ENCODE data around the gene PTPRN2. TPM values are rescaled to one million over a fixed set of nuclear protein-coding genes. Genes with fewer than 3 reads are reported as not detected.
A peak's percentile ranks its signal among the peaks of the same experiment; 100 is the strongest.

PTPRN2 gene
- total RNA-seq, 2 donors from 2014 or later: 0.35 to 0.61 TPM

- Mint-ChIP-seq H3K9me3 (no peaks in the 10 kb centered on the region), H3K36me3 (peaks cover 0 to 5% of the 10 kb centered on the region in 2 donors), H3K27ac (no peak overlapping the region)
- ATAC-seq: no peak
- DNase-seq (ENCODE audit: low spot score in 2 of 2): no peak
These were observed 19.2 kb upstream of the PTPRN2 start for GRCh38 chr7:158606671-158607424.

GRCh38 chr7:158606129-158606528 lies 18.5 kb upstream of the PTPRN2 start:
- H3K9me3 Mint-ChIP-seq: no peaks in the 10 kb centered on the region
- no peaks in the 10 kb centered on the region for H3K36me3 Mint-ChIP-seq
- no peak for DNase-seq (ENCODE audit: low spot score in 2 of 2)
- no peak for ATAC-seq
- H3K27ac Mint-ChIP-seq: peak overlapping the region in 1 of 2 donors; percentile 14

DNA sequence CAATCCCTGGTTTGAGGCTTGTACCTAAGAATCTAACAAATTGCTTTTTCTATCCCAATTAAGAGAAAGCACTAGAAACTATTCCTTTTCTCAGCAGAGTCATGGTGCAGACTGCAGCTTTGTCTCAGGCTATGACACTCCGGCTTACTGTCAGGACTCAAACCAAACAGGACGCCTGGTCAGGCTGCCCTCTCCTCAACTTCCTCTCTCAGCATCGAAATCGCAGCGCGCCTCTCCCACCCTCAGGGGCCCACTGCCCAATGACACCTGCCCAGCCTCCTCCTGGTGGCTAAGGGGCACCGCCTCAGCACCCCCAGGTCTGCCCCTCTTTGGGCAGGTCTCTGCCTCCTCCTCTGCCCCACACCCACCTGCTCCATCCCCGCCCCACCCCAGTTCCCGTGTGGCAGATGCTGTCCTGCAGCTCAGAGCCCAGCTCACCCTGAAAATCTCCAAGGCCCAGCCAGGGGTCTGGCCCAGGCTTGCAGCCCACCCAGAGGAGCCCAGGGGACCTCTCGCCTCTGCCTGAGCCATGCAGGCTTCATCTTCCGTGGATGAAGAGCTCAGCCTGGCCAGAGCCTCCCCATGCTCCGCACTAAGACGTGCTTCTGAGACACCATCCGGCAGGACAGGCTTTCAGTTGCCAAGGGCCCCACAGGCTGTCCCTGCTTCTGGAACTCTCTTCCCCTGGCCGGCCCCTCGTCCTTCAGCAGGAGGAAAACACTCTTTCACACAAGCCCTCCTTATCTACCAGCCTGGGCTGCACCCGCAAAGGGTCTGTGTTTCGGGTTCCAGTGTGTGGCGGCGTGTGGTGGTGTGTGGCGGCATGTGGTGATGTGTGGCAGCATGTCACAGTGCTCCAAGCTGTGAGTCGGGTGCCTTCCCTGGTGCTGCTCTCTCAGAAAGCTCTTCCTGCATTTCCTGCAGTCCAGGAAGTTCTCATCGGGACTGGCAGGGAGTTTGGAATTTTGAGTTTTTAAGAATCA lies 16.4 kb upstream of the PTPRN2 start:
- Mint-ChIP-seq H3K27ac (peak overlapping the region in 1 of 2 donors; percentile 60), H3K36me3 (no peaks in the 10 kb centered on the region), H3K9me3 (no peaks in the 10 kb centered on the region)
- ATAC-seq: peak in 1 of 2 donors; percentile 18
- DNase-seq (ENCODE audit: low spot score in 2 of 2): no peak

DNA sequence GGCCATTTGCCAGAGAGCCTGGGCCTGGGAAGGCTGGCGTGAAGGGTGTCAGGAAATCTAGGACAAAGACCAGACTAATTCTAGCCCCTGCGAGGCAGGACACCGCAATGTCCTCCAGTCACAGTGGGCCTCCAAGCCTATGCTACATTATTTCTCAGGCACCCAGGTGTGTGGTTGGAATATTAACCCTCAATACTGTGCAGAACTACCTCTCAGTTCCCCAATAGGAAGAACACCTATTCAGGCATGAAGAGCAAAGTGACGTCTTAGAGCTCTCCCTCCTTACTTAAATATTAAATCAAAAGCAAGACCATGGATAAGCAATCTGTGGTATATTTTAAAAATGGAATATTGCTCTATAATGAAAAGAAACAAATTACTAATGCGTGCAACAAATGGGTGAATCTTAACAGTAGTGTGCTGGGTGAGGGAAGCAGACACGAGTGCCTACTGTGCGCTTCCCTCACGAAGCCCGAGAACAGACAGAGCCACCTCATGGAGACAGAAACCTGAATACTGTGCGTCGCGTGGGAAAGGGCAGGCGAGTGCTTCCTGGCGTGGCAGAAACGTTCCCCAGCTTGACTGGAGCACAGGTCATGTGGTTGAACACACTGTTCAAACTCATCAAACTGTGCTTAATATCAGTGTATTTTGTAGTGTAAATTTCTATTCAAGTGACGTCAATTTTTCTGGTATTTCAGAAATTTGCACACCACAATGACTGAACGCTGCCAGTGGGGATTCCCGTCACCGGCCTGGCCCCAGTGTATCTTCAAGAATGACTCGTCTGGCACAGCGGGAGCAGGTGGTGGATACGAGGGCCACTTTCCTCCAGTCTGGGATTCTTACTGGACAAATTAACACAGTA lies 15.5 kb upstream of the PTPRN2 start:
- Mint-ChIP-seq H3K27ac (peak overlapping the region in 1 of 2 donors; percentile 79), H3K9me3 (no peaks in the 10 kb centered on the region), H3K36me3 (no peaks in the 10 kb centered on the region)
- peak in 1 of 2 donors; percentile 36 for ATAC-seq
- DNase-seq (ENCODE audit: low spot score in 2 of 2): no peak

- no peak for ATAC-seq
- no peak overlapping the region for H3K27ac Mint-ChIP-seq
These were observed 14.4 kb upstream of the PTPRN2 start for GRCh38 chr7:158602041-158602440.

DNA sequence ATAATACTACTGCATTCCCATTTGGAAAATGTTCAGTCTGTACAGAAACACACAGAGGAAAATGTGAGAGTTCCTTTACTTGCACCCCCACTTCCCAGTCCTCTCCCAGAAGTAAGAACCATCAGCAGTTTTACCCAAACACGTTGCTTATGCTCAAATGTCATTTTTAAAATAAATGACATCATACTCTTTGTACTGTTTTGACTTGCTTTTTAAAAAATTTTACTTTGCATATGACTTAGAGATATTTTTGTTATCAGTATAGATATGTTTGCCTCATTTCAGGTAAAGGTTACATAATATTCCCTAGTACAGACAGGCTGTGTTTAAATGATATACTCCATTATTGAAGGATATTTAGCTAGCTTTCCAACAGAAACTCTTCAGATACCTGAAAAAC lies 13.5 kb upstream of the PTPRN2 start:
- no peak overlapping the region for H3K27ac Mint-ChIP-seq
- ATAC-seq: no peak
- H3K9me3 Mint-ChIP-seq: no peaks in the 10 kb centered on the region
- DNase-seq (ENCODE audit: low spot score in 2 of 2): no peak
- H3K36me3 Mint-ChIP-seq: no peaks in the 10 kb centered on the region

More at GRCh38 chr7:158602041-158602440, 14.4 kb upstream of the PTPRN2 start:
- DNase-seq (ENCODE audit: low spot score in 2 of 2): no peak
- no peaks in the 10 kb centered on the region for H3K36me3 Mint-ChIP-seq
- no peaks in the 10 kb centered on the region for H3K9me3 Mint-ChIP-seq

DNA sequence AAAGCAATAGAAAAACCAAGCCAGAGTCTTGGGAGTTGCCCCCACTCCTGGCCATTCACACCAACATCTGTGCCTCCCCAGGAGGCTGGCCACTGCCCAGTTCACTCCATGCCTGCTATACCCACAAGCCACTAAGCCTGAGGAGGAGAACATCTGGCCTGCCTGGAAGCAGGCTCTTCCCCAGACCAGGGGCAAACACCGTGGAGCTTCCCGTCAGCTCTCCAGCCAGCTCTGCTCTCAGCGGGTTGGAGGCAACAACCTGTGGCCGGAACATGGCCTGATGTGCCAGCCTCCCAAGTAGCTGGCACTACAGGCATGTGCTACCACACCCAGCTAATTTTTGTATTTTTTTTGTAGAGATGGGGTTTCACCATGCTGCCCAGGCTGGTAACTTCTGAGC lies 9.1 kb upstream of the PTPRN2 start:
- peaks cover 5% of the 10 kb centered on the region in 2 donors for H3K9me3 Mint-ChIP-seq
- DNase-seq (ENCODE audit: low spot score in 2 of 2) (no peak), ATAC-seq (no peak)
- H3K36me3 Mint-ChIP-seq: peaks cover 0 to 5% of the 10 kb centered on the region in 2 donors
- H3K27ac Mint-ChIP-seq: no peak overlapping the region

DNA sequence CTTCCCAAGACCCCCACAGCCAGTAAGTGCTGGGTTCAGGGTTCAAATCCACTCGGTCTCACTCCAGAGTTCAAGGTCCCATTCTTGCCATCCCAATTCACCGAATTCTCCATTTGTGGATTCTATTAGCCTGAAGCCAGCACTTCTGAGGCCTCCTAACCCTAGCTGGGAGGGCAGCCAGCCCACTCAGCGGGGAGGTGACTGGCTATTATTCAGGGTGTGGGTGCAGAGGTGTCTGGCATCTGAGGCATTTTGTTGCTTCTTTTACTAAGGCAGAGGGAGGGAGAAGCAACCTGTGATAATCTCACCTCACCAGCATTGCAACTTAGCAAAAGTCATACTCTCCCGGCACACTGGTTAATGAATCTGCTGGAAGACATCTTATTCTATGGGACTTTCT lies 8.7 kb upstream of the PTPRN2 start:
- ATAC-seq: no peak
- H3K36me3 Mint-ChIP-seq: peaks cover 0 to 5% of the 10 kb centered on the region in 2 donors
- no peak overlapping the region for H3K27ac Mint-ChIP-seq
- no peak for DNase-seq (ENCODE audit: low spot score in 2 of 2)
- peaks cover 5% of the 10 kb centered on the region in 2 donors for H3K9me3 Mint-ChIP-seq

DNA sequence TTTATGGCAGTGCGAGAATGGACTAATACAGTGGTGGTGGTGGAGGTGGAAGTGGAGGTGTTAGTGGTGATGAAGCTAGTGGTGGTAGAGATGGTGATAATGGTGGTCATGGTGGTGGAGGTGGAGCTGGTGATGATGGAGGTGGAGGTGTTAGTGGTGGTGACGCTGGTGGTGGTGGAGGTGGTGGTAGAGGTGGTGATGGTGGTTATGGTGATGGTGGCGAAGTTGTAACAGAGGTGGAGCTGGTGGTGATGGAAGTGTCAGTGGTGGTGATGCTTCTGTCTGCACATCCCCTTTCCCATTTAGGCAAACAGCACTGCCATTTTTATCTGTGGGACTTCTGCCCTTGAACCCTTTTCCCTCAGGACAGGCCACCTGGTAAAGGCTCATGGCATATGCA lies 7.4 kb upstream of the PTPRN2 start:
- DNase-seq (ENCODE audit: low spot score in 2 of 2) (no peak), ATAC-seq (peak; percentile 51 to 63)
- H3K27ac Mint-ChIP-seq: no peak overlapping the region
- H3K9me3 Mint-ChIP-seq: peaks cover 5% of the 10 kb centered on the region in 2 donors
- H3K36me3 Mint-ChIP-seq: peaks cover 0 to 5% of the 10 kb centered on the region in 2 donors

- Mint-ChIP-seq H3K36me3 (peaks cover 5 to 6% of the 10 kb centered on the region in 2 donors), H3K27ac (no peak overlapping the region), H3K9me3 (peaks cover 5% of the 10 kb centered on the region in 2 donors)
- no peak for DNase-seq (ENCODE audit: low spot score in 2 of 2)
- ATAC-seq: no peak
These were observed 4.9 kb upstream of the PTPRN2 start for GRCh38 chr7:158592541-158592940.

- Mint-ChIP-seq H3K36me3 (peaks cover 5 to 6% of the 10 kb centered on the region in 2 donors), H3K9me3 (peaks cover 5% of the 10 kb centered on the region in 2 donors), H3K27ac (no peak overlapping the region)
- ATAC-seq (no peak), DNase-seq (ENCODE audit: low spot score in 2 of 2) (no peak)
These were observed 4.3 kb upstream of the PTPRN2 start for GRCh38 chr7:158591944-158592343.

DNA sequence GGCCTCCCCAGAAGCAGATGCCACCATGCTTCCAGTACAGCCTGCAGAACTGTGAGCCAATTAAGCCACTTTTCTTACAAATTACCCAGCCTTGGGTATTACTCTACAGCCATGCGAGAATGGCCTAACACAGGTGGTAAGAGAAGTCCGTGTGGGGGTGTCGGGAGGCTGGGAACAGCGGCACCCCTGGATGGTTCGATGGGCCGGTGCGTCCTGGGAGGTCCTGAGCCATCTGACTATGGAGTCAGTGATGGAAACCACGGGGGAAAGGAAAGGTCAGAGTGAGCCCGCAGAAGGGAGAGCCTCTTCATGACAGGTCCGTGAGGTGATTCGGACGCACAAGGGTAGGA lies 2.5 kb upstream of the PTPRN2 start:
- peaks cover 5% of the 10 kb centered on the region in 2 donors for H3K9me3 Mint-ChIP-seq
- H3K27ac Mint-ChIP-seq: no peak overlapping the region
- H3K36me3 Mint-ChIP-seq: peaks cover 11 to 16% of the 10 kb centered on the region in 2 donors
- no peak for DNase-seq (ENCODE audit: low spot score in 2 of 2)
- ATAC-seq: no peak

- Mint-ChIP-seq H3K27ac (no peak overlapping the region), H3K36me3 (peaks cover 11 to 16% of the 10 kb centered on the region in 2 donors), H3K9me3 (peaks cover 5% of the 10 kb centered on the region in 2 donors)
These were observed 2.0 kb upstream of the PTPRN2 start for GRCh38 chr7:158589653-158590052.

DNA sequence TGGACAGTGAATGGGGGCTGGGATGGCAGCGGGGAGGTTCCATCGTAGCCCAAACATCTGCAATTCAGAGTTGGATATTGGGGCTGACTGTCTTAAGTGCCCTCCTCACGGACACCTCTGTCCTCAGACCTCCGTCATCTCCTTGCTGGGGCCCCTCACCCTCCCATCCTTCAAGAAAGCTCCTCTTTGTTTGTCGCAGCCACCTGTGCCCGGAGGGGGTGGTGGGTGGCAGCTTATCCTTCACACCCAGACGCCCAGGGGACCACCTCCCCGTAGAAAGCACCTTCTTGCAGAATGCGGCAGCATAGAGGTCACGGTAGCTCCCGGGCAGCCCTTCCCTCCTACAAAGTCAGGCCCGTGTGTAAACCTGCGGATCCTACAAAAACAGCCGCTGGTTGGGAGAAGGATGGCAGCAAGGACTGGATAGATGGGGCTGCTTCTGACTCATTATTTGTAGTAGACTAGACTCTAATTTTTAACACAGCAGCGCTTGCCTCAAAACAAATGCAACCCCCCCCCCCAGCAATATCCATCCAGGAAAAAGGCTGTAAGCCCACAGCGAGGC lies 1.3 kb upstream of the PTPRN2 start:
- Mint-ChIP-seq H3K27ac (no peak overlapping the region), H3K9me3 (peaks cover 5% of the 10 kb centered on the region in 2 donors), H3K36me3 (peaks cover 11 to 16% of the 10 kb centered on the region in 2 donors)
- no peak for ATAC-seq
- DNase-seq (ENCODE audit: low spot score in 2 of 2): no peak

More at GRCh38 chr7:158589653-158590052, 2.0 kb upstream of the PTPRN2 start:
- no peak for ATAC-seq
- no peak for DNase-seq (ENCODE audit: low spot score in 2 of 2)

- no peak overlapping the region for H3K27ac Mint-ChIP-seq
- DNase-seq (ENCODE audit: low spot score in 2 of 2): no peak
- peaks cover 4 to 5% of the 10 kb centered on the region in 2 donors for H3K9me3 Mint-ChIP-seq
- ATAC-seq: peak; percentile 8 to 53
- peaks cover 10 to 16% of the 10 kb centered on the region in 2 donors for H3K36me3 Mint-ChIP-seq
These were observed 658 bp upstream of the PTPRN2 start for GRCh38 chr7:158588085-158588877.
